ENCODE data around the gene CD160.
"Not testable (repeated sequence)": the region's sequence is repeated elsewhere in the genome, so short reads cannot be mapped to it uniquely, and the experiment has no call there.

DNA sequence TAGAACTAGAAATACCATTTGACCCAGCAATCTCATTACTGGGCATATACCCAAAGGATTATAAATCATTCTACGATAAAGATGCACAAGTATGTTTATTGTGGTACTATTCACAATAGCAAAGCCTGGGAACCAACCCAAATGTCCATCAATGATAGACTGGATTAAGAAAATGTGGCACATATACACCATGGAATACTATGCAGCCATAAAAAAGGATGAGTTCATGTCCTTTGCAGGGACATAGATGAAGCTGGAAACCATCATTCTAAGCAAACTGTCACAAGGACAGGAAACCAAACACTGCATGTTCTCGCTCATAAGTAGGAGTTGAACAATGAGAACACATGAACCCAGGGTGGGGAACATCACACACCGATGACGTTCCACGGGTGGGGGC is 6.9 kb downstream of the CD160 start:
- TF ChIP-seq, protein P1, sequence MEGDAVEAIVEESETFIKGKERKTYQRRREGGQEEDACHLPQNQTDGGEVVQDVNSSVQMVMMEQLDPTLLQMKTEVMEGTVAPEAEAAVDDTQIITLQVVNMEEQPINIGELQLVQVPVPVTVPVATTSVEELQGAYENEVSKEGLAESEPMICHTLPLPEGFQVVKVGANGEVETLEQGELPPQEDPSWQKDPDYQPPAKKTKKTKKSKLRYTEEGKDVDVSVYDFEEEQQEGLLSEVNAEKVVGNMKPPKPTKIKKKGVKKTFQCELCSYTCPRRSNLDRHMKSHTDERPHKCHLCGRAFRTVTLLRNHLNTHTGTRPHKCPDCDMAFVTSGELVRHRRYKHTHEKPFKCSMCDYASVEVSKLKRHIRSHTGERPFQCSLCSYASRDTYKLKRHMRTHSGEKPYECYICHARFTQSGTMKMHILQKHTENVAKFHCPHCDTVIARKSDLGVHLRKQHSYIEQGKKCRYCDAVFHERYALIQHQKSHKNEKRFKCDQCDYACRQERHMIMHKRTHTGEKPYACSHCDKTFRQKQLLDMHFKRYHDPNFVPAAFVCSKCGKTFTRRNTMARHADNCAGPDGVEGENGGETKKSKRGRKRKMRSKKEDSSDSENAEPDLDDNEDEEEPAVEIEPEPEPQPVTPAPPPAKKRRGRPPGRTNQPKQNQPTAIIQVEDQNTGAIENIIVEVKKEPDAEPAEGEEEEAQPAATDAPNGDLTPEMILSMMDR (conservative IDR thresholded peaks at IDR 0.05; ENCODE audit: low read depth, low read length) = not testable (repeated sequence)
- not testable (repeated sequence) for TF ChIP-seq EZH2 (IDR thresholded peaks at IDR 0.05; ENCODE audit: borderline replicate concordance, low read depth, low read length, poor library complexity, severe bottlenecking)

All from A673 (cell line).